ENCODE data around the gene CCDC142.
"Not testable (repeated sequence)": the region's sequence is repeated elsewhere in the genome, so short reads cannot be mapped to it uniquely, and the experiment has no call there.

CCDC142 gene

GRCh38 chr2:74486141-74486540 is 3.3 kb upstream of the CCDC142 start:
- Histone ChIP-seq H3K36me3 (ENCODE audit: control insufficient read depth, insufficient read depth, low read length) (peaks cover 11% of the 10 kb centered on the region), H3K27ac (ENCODE audit: low read depth, low read length) (no peak overlapping the region), H3K4me1 (ENCODE audit: control insufficient read depth, insufficient read depth, low read length) (peaks cover 13% of the 10 kb centered on the region), H3K4me3 (ENCODE audit: low read length) (no peak overlapping the region), H3K27me3 (ENCODE audit: control insufficient read depth, insufficient read depth, low read length) (no peaks in the 10 kb centered on the region), H3K9ac (ENCODE audit: low read length) (no peak overlapping the region)

GRCh38 chr2:74483675-74484164 is 922 bp upstream of the CCDC142 start:
- not testable (repeated sequence) for H3K27me3 ChIP-seq (ENCODE audit: control insufficient read depth, insufficient read depth, low read length); H3K36me3 ChIP-seq (ENCODE audit: control insufficient read depth, insufficient read depth, low read length); H3K27ac ChIP-seq (ENCODE audit: low read depth, low read length); H3K9ac ChIP-seq (ENCODE audit: low read length)
- peaks cover 18% of the 10 kb centered on the region for H3K4me1 ChIP-seq (ENCODE audit: control insufficient read depth, insufficient read depth, low read length)
- peak overlapping the region; percentile 91 for H3K4me3 ChIP-seq (ENCODE audit: low read length)

- H3K4me3 ChIP-seq (ENCODE audit: low read length), result peak overlapping the region; percentile 91
- peaks cover 5% of the 10 kb centered on the region for H3K36me3 ChIP-seq (ENCODE audit: control insufficient read depth, insufficient read depth, low read length)
These were observed 617 bp downstream of the CCDC142 start for GRCh38 chr2:74481961-74482800.

GRCh38 chr2:74481431-74481830 is 1.4 kb downstream of the CCDC142 start:
- H3K4me1 ChIP-seq (ENCODE audit: control insufficient read depth, insufficient read depth, low read length), result peaks cover 18% of the 10 kb centered on the region
- H3K27me3 ChIP-seq (ENCODE audit: control insufficient read depth, insufficient read depth, low read length), result no peaks in the 10 kb centered on the region
- peak overlapping the region; percentile 91 for H3K4me3 ChIP-seq (ENCODE audit: low read length)
- H3K9ac ChIP-seq (ENCODE audit: low read length), result peak overlapping the region; percentile 78
- no peak overlapping the region for H3K27ac ChIP-seq (ENCODE audit: low read depth, low read length)
- peaks cover 5% of the 10 kb centered on the region for H3K36me3 ChIP-seq (ENCODE audit: control insufficient read depth, insufficient read depth, low read length)

More at GRCh38 chr2:74481961-74482800, 617 bp downstream of the CCDC142 start:
- Histone ChIP-seq H3K9ac (ENCODE audit: low read length) (peak overlapping the region; percentile 78), H3K27me3 (ENCODE audit: control insufficient read depth, insufficient read depth, low read length) (no peaks in the 10 kb centered on the region), H3K27ac (ENCODE audit: low read depth, low read length) (peak overlapping the region; percentile 84), H3K4me1 (ENCODE audit: control insufficient read depth, insufficient read depth, low read length) (peaks cover 18% of the 10 kb centered on the region)

- Histone ChIP-seq H3K36me3 (ENCODE audit: control insufficient read depth, insufficient read depth, low read length) (peaks cover 16% of the 10 kb centered on the region), H3K9ac (ENCODE audit: low read length) (no peak overlapping the region), H3K27me3 (ENCODE audit: control insufficient read depth, insufficient read depth, low read length) (no peaks in the 10 kb centered on the region)
These were observed 7.9 kb downstream of the CCDC142 start for GRCh38 chr2:74474899-74475298.

GRCh38 chr2:74474481-74474880 is 8.3 kb downstream of the CCDC142 start:
- no peak overlapping the region for H3K4me3 ChIP-seq (ENCODE audit: low read length)
- H3K27me3 ChIP-seq (ENCODE audit: control insufficient read depth, insufficient read depth, low read length), result no peaks in the 10 kb centered on the region
- peaks cover 9% of the 10 kb centered on the region for H3K4me1 ChIP-seq (ENCODE audit: control insufficient read depth, insufficient read depth, low read length)
- no peak overlapping the region for H3K27ac ChIP-seq (ENCODE audit: low read depth, low read length)
- no peak overlapping the region for H3K9ac ChIP-seq (ENCODE audit: low read length)
- peaks cover 16% of the 10 kb centered on the region for H3K36me3 ChIP-seq (ENCODE audit: control insufficient read depth, insufficient read depth, low read length)

More at GRCh38 chr2:74474899-74475298, 7.9 kb downstream of the CCDC142 start:
- peaks cover 9% of the 10 kb centered on the region for H3K4me1 ChIP-seq (ENCODE audit: control insufficient read depth, insufficient read depth, low read length)
- no peak overlapping the region for H3K27ac ChIP-seq (ENCODE audit: low read depth, low read length)
- H3K4me3 ChIP-seq (ENCODE audit: low read length), result no peak overlapping the region

- no peaks in the 10 kb centered on the region for H3K27me3 ChIP-seq (ENCODE audit: control insufficient read depth, insufficient read depth, low read length)
- peaks cover 16% of the 10 kb centered on the region for H3K36me3 ChIP-seq (ENCODE audit: control insufficient read depth, insufficient read depth, low read length)
- H3K4me3 ChIP-seq (ENCODE audit: low read length), result peak overlapping the region; percentile 97
- peaks cover 9% of the 10 kb centered on the region for H3K4me1 ChIP-seq (ENCODE audit: control insufficient read depth, insufficient read depth, low read length)
- H3K9ac ChIP-seq (ENCODE audit: low read length), result peak overlapping the region; percentile 36
- H3K27ac ChIP-seq (ENCODE audit: low read depth, low read length), result peak overlapping the region; percentile 91
These were observed 9.9 kb downstream of the CCDC142 start for GRCh38 chr2:74472945-74473258.

GRCh38 chr2:74472086-74472944 is 10.5 kb downstream of the CCDC142 start, which contains the start of gene MRPL53:
MRPL53 (minus strand) TSS chr2:74472680; CDS start chr2:74472660, 20 bp downstream.
- peak within 1 kb of the TSS; percentile 97 for H3K4me3 ChIP-seq (ENCODE audit: low read length)
- H3K27me3 ChIP-seq (ENCODE audit: control insufficient read depth, insufficient read depth, low read length), result no peaks in the 10 kb centered on the region
- H3K27ac ChIP-seq (ENCODE audit: low read depth, low read length), result peak within 1 kb of the TSS; percentile 91
- H3K4me1 ChIP-seq (ENCODE audit: control insufficient read depth, insufficient read depth, low read length), result peaks cover 9% of the 10 kb centered on the region
- peak within 1 kb of the TSS; percentile 36 for H3K9ac ChIP-seq (ENCODE audit: low read length)
- peaks cover 13% of the 10 kb centered on the region for H3K36me3 ChIP-seq (ENCODE audit: control insufficient read depth, insufficient read depth, low read length)

GRCh38 chr2:74471332-74472065 is 11.3 kb downstream of the CCDC142 start:
- H3K27me3 ChIP-seq (ENCODE audit: control insufficient read depth, insufficient read depth, low read length), result no peaks in the 10 kb centered on the region
- H3K36me3 ChIP-seq (ENCODE audit: control insufficient read depth, insufficient read depth, low read length), result peaks cover 11% of the 10 kb centered on the region
- H3K9ac ChIP-seq (ENCODE audit: low read length), result peak overlapping the region; percentile 36
- peak overlapping the region; percentile 91 for H3K27ac ChIP-seq (ENCODE audit: low read depth, low read length)
- peaks cover 9% of the 10 kb centered on the region for H3K4me1 ChIP-seq (ENCODE audit: control insufficient read depth, insufficient read depth, low read length)
- H3K4me3 ChIP-seq (ENCODE audit: low read length), result peak overlapping the region; percentile 97

- H3K27me3 ChIP-seq (ENCODE audit: control insufficient read depth, insufficient read depth, low read length); H3K9ac ChIP-seq (ENCODE audit: low read length); H3K27ac ChIP-seq (ENCODE audit: low read depth, low read length); H3K4me3 ChIP-seq (ENCODE audit: low read length); H3K4me1 ChIP-seq (ENCODE audit: control insufficient read depth, insufficient read depth, low read length): not testable (repeated sequence)
- H3K36me3 ChIP-seq (ENCODE audit: control insufficient read depth, insufficient read depth, low read length), result peaks cover 11% of the 10 kb centered on the region
These were observed 12.1 kb downstream of the CCDC142 start for GRCh38 chr2:74470742-74471141.

- H3K9ac ChIP-seq (ENCODE audit: low read length), result peak overlapping the region; percentile 83
- peak overlapping the region; percentile 86 for H3K4me3 ChIP-seq (ENCODE audit: low read length)
- no peaks in the 10 kb centered on the region for H3K27me3 ChIP-seq (ENCODE audit: control insufficient read depth, insufficient read depth, low read length)
- peak overlapping the region; percentile 68 for H3K27ac ChIP-seq (ENCODE audit: low read depth, low read length)
- peaks cover 14% of the 10 kb centered on the region for H3K36me3 ChIP-seq (ENCODE audit: control insufficient read depth, insufficient read depth, low read length)
- peaks cover 6% of the 10 kb centered on the region for H3K4me1 ChIP-seq (ENCODE audit: control insufficient read depth, insufficient read depth, low read length)
These were observed 18.4 kb downstream of the CCDC142 start for GRCh38 chr2:74464406-74464805.

- H3K4me1 ChIP-seq (ENCODE audit: control insufficient read depth, insufficient read depth, low read length), result peaks cover 9% of the 10 kb centered on the region
- no peak overlapping the region for H3K27ac ChIP-seq (ENCODE audit: low read depth, low read length)
- no peak overlapping the region for H3K9ac ChIP-seq (ENCODE audit: low read length)
- H3K27me3 ChIP-seq (ENCODE audit: control insufficient read depth, insufficient read depth, low read length), result no peaks in the 10 kb centered on the region
- H3K36me3 ChIP-seq (ENCODE audit: control insufficient read depth, insufficient read depth, low read length), result peaks cover 14% of the 10 kb centered on the region
- H3K4me3 ChIP-seq (ENCODE audit: low read length), result no peak overlapping the region
These were observed 20.1 kb downstream of the CCDC142 start for GRCh38 chr2:74462786-74463105.

Data from rectal smooth muscle tissue (tissue), 1 donor.